GM19455 (cell line): ENCODE measurements around the gene GOLGA3.
"Not testable (repeated sequence)": the region's sequence is repeated elsewhere in the genome, so short reads cannot be mapped to it uniquely, and the experiment has no call there.

ENCODE experiments used
- ATAC-seq: cut with Tn5 transposase; IDR thresholded peaks from one replicate; pipeline ENCODE4 v1.9.1; 2021; ENCODE audit not compliant: unreplicated experiment

The GOLGA3 gene

GRCh38 chr12:132781938-132782337 is 46.7 kb downstream of the GOLGA3 start:
- ATAC-seq, result no peak

- ATAC-seq, result no peak
Measured at GRCh38 chr12:132779781-132780353, 48.8 kb downstream of the GOLGA3 start.

DNA sequence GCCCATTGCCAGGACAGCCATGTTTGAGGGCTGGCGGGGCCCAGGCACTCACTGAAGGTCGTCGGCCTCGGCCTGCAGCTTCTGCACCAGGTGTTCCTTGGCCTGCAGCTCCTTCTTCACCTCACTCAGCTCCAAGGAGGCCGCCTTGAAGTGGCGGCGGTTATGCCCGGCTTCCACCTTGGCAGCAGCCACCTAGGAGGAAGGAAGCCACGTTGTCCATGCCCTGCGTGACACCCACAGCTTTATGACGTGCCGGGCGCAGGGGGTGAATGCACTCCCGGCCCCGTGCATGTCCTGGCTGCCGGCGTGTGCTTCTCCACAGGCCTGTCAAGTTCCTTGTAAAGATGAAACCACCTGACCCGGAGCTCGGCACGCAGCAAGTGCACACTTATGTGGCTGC is 51.1 kb downstream of the GOLGA3 start:
- ATAC-seq, result no peak

- no peak for ATAC-seq
Measured at GRCh38 chr12:132776816-132777568, 51.7 kb downstream of the GOLGA3 start.

- ATAC-seq, result not testable (repeated sequence)
Measured at GRCh38 chr12:132776230-132776625, 52.4 kb downstream of the GOLGA3 start.

- ATAC-seq, result no peak
Measured at GRCh38 chr12:132775502-132776229, 53.0 kb downstream of the GOLGA3 start.

DNA sequence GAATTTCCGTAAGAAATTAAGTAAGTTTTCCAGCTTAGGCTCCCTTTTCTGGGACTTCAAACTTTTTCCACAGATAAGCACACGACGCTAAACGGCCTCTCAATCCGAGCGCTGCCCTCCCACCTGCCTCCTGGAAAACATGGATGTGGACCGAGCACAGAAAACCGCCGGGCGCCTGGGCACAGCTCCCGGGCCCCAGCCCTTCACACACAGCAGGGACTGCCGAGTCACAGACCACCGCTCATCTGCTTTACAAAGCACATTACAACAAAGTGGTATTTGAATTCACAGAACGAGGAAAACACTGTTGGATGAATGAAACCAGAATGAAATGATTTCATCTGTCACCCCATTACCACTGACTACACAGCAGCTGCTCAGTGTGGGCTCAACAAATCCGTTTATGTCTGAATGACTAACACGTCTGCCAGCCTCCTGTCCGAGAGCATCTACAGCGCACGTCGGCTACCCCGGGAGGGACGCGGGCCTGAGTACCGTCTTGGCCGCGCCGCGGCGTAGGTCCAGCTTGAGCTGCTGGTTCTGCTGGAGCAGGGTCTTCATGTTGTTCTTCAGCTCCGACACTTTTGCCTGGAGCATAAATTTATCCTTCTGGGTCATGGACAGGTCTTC is 53.9 kb downstream of the GOLGA3 start:
- no peak for ATAC-seq

DNA sequence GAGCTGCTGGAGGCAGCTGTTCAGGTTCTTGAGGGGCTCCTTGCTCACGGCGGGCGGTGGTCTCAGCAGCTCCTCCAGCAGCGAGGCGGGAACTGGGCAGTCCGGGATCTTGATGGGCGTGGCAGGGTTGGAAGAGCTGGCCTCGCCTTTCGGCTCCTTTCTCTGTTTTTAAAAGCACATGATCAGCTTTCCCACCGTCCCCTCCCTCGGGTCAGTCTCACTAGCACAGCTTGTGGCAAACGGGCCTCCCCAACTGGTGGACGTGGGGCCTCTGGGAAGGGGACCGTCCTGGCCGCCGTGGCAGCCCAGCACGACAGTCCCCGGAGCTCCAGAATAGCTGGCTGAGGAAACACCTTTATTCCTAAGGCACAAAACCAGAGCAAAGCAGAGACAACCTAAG is 54.5 kb downstream of the GOLGA3 start:
- ATAC-seq, result no peak

DNA sequence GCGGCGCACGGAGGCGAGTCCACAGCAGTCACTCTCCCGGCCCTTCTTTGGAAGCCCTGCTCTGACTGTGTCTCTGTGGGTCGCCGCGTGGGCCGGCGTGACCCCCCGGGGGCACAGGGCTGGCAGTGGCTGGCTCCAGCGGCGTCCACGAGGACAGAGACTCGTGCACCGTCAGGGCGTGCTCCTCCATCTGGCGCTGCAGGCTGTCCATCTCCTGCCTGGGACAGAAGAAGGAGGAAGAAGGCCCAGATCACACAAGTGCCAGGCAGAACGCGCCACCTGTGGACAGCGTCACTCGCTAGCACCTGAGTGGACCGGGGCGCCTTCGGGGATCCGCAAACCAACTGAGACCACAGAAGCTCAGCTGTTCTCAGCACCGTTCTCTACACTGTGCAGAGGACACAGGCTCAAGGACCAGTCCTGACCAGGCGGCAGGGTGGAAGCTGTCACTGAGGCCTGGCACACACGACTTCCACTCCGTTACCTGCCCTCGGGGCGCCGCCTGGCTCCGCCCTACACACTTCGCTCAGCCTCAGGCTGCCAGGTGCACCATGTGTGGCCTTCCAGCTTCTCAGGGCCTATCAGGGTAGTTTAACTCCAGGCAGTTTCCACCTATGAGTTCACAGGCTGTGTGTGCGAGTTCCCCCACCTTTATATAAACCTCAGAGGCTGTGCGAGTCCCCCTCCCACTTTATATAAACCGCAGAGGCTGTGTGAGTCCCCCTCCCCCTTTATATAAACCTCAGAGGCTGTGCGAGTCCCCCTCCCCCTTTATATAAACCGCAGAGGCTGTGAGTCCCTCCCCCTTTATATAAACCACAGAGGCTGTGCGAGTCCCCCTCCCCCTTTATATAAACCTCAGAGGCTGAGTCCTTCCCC is 55.4 kb downstream of the GOLGA3 start:
- ATAC-seq, result no peak

DNA sequence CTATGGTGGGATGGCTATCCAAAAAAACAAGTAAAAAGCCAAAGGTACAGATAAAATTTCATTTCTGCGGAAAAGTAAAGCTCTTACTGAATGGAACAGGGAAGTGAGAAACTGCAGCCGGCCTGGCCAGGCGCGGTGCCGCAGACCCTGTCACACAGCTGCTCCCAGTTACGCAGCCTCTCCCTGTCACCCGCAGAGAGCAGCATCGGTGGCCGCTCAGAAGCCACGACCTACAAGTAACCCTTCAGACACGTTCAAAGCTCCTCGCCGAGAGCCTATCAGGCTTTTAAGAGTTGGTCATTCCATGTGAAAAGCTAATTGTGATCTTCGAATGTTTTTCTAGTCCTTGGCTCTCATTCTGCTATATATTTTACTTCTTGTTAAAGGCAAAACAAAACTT is 56.1 kb downstream of the GOLGA3 start:
- peak; percentile 56 for ATAC-seq

DNA sequence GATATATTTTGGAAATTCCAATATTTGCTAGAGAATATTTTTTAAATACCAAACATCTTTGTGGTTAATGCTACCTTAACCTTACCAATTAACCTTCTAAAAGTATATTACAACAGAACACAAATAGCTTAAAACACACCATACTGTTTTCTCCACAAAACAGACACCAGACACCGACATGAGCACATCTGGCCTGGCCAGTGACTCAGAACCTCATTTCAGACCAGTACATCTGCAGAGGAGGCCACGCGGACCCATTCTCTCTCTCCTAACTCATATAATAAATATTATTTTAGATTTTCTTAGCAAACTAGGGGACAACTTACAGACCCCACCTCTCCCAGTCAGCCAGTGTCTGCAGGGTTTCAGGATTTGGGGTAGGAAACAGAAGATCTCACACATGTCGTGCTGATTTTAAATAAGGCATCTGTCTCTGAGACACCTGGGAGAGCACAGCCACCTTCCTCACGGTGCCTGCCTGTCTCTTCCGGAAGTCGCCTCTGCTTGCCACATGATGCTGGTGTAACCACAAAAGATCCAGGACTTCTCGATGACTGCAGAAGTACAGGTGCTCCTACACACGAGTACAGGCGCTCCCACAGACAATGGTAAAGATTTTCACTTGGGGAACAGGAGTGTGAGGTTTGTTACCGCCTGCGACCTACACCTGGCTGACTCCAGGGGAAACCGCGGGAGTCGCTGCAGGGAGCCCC is 57.4 kb downstream of the GOLGA3 start:
- ATAC-seq, result peak; percentile 45

GRCh38 chr12:132766380-132767085 is 62.1 kb downstream of the GOLGA3 start:
- ATAC-seq, result no peak

GRCh38 chr12:132765361-132765760 is 63.3 kb downstream of the GOLGA3 start:
- ATAC-seq, result no peak

DNA sequence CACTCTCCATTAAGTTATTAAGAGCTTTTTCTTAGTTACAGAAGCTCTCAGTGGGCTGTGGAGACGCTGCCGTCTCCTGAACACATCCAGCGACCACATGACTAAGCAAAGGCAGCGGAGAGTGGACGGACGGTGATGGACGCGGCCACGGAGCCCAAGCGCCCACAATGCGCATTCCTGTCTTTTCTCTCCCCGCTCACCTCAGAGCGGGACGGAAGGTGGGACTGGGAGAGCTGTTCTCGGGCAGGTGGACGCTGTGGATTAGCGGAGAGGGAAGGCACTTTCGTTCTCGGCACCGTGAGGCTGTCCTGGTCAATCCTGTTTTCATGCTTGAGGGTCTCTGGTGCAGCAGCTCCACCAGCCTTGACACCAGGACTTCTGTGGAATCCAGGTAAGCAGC is 64.4 kb downstream of the GOLGA3 start:
- no peak for ATAC-seq

GRCh38 chr12:132761921-132762583 is 66.6 kb downstream of the GOLGA3 start:
- peak; percentile 79 for ATAC-seq

GRCh38 chr12:132761032-132761920 is 67.4 kb downstream of the GOLGA3 start, which contains the start of gene ANKLE2:
Gene ANKLE2 (minus strand): TSS chr12:132761832. CDS start chr12:132761798, 34 bp downstream.
- peak; percentile 33 for ATAC-seq

GRCh38 chr12:132759359-132759758 is 69.3 kb downstream of the GOLGA3 start:
- ATAC-seq, result no peak

DNA sequence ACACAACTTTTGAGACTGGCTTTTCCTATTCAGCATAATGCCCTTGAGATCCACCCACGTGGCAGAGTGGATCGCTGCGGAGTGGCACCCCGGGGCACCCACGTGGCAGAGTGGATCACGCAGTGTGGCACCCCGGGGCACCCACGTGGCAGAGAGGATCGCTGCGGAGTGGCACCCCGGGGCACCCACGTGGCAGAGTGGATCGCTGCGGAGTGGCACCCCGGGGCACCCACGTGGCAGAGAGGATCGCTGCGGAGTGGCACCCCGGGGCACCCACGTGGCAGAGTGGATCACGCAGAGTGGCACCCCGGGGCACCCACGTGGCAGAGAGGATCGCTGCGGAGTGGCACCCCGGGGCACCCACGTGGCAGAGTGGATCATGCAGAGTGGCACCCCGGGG is 69.8 kb downstream of the GOLGA3 start:
- ATAC-seq, result not testable (repeated sequence)
